Panc1 (cell line): ENCODE results near the gene SFI1. TPM values are rescaled to one million over a fixed set of nuclear protein-coding genes. Genes with fewer than 3 reads are reported as not detected.

Experiments used
- ATAC-seq: fragments of 200-7000 bp; cut with Tn5 transposase; 2 replicates; pipeline ENCODE4 v1.9.1; 2020; ENCODE audit warnings: mild to moderate bottlenecking, moderate library complexity
- BruUV-seq: library from RNA; stranded (reverse); fragments of 400-500 nt; replicated peaks from 2 replicates; lab custom pipeline; 2021; lab: Mats Ljungman, UMichigan
- CTCF ChIA-PET: fragments of 300-600 bp; sonication (Branson Sonifier 250); formaldehyde crosslinking; loops from one replicate; lab custom pipeline; 2022; ENCODE audit warnings: antibody characterized with exemption; lab: Charles Lee
- POLR2A ChIA-PET: fragments of 300-600 bp; sonication (Branson Sonifier 250); formaldehyde crosslinking; loops from one replicate; lab custom pipeline; 2022; ENCODE audit warnings: antibody characterized with exemption; lab: Charles Lee
- DNase-seq: peaks from one replicate; pipeline ENCODE4 v3.0.0-alpha.2; 2010; ENCODE audit warnings: low read depth, low spot score
- H3K27ac ChIP-seq: 2 replicates; pipeline ENCODE4 v1.5.1; 2011; ENCODE audit warnings: mild to moderate bottlenecking, low read length, inconsistent platforms
- H3K27me3 ChIP-seq: fragments of 200-500 bp; sonication (Bioruptor generic); 2 replicates; pipeline ENCODE4 v1.6.0; 2014; ENCODE audit warnings: low read length, inconsistent platforms; ENCODE audit not compliant: control insufficient read depth, insufficient read depth
- H3K36me3 ChIP-seq: fragments of 200-500 bp; sonication (Bioruptor generic); 2 replicates; pipeline ENCODE4 v1.5.1; 2014; ENCODE audit warnings: inconsistent platforms, mild to moderate bottlenecking, low read length, moderate library complexity; ENCODE audit not compliant: control insufficient read depth, insufficient read depth
- H3K4me1 ChIP-seq: 2 replicates; pipeline ENCODE4 v1.5.1; 2011; ENCODE audit warnings: inconsistent platforms, mild to moderate bottlenecking, low read length, moderate library complexity; ENCODE audit not compliant: control insufficient read depth, insufficient read depth
- H3K4me3 ChIP-seq, 2 experiments: 2 replicates each; pipeline ENCODE4 v1.5.1; 2011 to 2012; ENCODE audit warnings: low read depth in 2 of 2, low read length in 2 of 2, mild to moderate bottlenecking in 2 of 2, inconsistent platforms in 1 of 2, moderate library complexity in 1 of 2
- H3K9me3 ChIP-seq: fragments of 200-500 bp; sonication (Bioruptor generic); 2 replicates; pipeline ENCODE4 v1.5.1; 2014; ENCODE audit warnings: low read depth, mild to moderate bottlenecking, inconsistent platforms, low read length, moderate library complexity; ENCODE audit not compliant: control insufficient read depth, insufficient read depth
- POLR2AphosphoS5 ChIP-seq: IDR thresholded peaks from 2 replicates; pipeline ENCODE4 v1.6.1; 2012; ENCODE audit warnings: mild to moderate bottlenecking, low read depth, low read length, moderate library complexity
- SIN3A ChIP-seq: IDR thresholded peaks from 2 replicates; pipeline ENCODE4 v1.6.1; 2012; ENCODE audit warnings: low read depth, mild to moderate bottlenecking, low read length, moderate library complexity, borderline replicate concordance; ENCODE audit not compliant: insufficient read depth
- TCF7L2 ChIP-seq: IDR thresholded peaks from 2 replicates; pipeline ENCODE4 v1.6.1; 2011; ENCODE audit warnings: mild to moderate bottlenecking, low read depth, low read length, inconsistent platforms
- in situ Hi-C: cut with HindIII; loops from 2 replicates; pipeline ENCODE4 v1.10.0; 2016; ENCODE audit warnings: low sequenced_read_pairs, low pct_unique_long_range_greater_than_20kb
- intact Hi-C: fragments of 100-400 bp; cut with micrococcal nuclease; formaldehyde crosslinking; loops from one replicate; pipeline ENCODE4 v1.10.0; 2022; ENCODE audit not compliant: unreplicated experiment
- total RNA-seq: library from RNA; stranded (reverse); gene quantifications from one replicate; pipeline ENCODE4 v1.2.1, GENCODE V29; 2021; ENCODE audit not compliant: unreplicated experiment
- TF ChIP-seq, protein P1 (sequence below): fragments of 450-650 bp; IDR thresholded peaks from 2 replicates; pipeline ENCODE4 v1.5.1; 2017; ENCODE audit warnings: mild to moderate bottlenecking
- TF ChIP-seq, protein P2 (sequence below), 2 experiments: IDR thresholded peaks; 2 replicates each; pipeline ENCODE4 v1.6.1; 2011 to 2012; ENCODE audit warnings: low read depth in 2 of 2, control low read depth in 1 of 2, low read length in 1 of 2, mild to moderate bottlenecking in 1 of 2, moderate library complexity in 1 of 2; ENCODE audit not compliant: insufficient read depth in 1 of 2

The SFI1 gene
- total RNA-seq, 1 experiment from 2014 or later = 29.9 TPM

DNA sequence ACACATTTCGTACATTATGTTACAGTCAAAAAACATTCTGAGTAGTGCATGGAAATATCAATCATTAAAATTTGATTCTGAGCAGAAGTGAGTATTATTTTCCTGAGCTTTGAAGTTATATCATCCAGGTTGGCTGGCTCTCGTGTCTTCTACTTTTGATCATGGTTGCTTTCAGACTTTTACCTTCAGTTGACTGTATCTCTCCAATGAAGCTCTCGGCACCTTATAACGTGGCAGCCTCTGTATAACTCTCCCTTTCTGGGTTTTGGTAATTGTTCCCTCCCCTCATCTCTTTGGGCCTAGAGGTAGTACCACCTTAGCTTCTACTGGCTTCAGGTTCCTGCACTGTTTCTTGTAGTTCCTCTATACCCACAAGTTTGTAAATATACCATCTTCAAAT, 12.2 kb downstream of the SFI1 start:
- no peaks in the 10 kb centered on the region for H3K27me3 ChIP-seq
- TF ChIP-seq, protein P1, sequence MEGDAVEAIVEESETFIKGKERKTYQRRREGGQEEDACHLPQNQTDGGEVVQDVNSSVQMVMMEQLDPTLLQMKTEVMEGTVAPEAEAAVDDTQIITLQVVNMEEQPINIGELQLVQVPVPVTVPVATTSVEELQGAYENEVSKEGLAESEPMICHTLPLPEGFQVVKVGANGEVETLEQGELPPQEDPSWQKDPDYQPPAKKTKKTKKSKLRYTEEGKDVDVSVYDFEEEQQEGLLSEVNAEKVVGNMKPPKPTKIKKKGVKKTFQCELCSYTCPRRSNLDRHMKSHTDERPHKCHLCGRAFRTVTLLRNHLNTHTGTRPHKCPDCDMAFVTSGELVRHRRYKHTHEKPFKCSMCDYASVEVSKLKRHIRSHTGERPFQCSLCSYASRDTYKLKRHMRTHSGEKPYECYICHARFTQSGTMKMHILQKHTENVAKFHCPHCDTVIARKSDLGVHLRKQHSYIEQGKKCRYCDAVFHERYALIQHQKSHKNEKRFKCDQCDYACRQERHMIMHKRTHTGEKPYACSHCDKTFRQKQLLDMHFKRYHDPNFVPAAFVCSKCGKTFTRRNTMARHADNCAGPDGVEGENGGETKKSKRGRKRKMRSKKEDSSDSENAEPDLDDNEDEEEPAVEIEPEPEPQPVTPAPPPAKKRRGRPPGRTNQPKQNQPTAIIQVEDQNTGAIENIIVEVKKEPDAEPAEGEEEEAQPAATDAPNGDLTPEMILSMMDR = no peak
- TF ChIP-seq POLR2AphosphoS5 = no peak
- no peak for TF ChIP-seq SIN3A
- TF ChIP-seq TCF7L2 = no peak
- TF ChIP-seq, protein P2, sequence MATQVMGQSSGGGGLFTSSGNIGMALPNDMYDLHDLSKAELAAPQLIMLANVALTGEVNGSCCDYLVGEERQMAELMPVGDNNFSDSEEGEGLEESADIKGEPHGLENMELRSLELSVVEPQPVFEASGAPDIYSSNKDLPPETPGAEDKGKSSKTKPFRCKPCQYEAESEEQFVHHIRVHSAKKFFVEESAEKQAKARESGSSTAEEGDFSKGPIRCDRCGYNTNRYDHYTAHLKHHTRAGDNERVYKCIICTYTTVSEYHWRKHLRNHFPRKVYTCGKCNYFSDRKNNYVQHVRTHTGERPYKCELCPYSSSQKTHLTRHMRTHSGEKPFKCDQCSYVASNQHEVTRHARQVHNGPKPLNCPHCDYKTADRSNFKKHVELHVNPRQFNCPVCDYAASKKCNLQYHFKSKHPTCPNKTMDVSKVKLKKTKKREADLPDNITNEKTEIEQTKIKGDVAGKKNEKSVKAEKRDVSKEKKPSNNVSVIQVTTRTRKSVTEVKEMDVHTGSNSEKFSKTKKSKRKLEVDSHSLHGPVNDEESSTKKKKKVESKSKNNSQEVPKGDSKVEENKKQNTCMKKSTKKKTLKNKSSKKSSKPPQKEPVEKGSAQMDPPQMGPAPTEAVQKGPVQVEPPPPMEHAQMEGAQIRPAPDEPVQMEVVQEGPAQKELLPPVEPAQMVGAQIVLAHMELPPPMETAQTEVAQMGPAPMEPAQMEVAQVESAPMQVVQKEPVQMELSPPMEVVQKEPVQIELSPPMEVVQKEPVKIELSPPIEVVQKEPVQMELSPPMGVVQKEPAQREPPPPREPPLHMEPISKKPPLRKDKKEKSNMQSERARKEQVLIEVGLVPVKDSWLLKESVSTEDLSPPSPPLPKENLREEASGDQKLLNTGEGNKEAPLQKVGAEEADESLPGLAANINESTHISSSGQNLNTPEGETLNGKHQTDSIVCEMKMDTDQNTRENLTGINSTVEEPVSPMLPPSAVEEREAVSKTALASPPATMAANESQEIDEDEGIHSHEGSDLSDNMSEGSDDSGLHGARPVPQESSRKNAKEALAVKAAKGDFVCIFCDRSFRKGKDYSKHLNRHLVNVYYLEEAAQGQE (IDR thresholded peaks at IDR 0.05; ENCODE audit: insufficient read depth in 1 of 2, low read depth in 2 of 2, low read length in 1 of 2) = no peak
- ATAC-seq = no peak
- ChIA-PET CTCF (no interaction called here), POLR2A (interaction anchor here (0.5 kb wide), 1 partner anchor 17 kb away, joined by 4 read pairs; no protein-coding TSS in a partner anchor)
- intact Hi-C loops (no loop called here), in situ Hi-C loops (no loop called here)
- no peak overlapping the region for H3K4me3 ChIP-seq
- no peaks in the 10 kb centered on the region for H3K4me1 ChIP-seq
- DNase-seq = no peak
- no peaks in the 10 kb centered on the region for H3K9me3 ChIP-seq
- no peak overlapping the region for H3K27ac ChIP-seq
- H3K36me3 ChIP-seq = no peaks in the 10 kb centered on the region
- BruUV-seq = no TSS peak

DNA sequence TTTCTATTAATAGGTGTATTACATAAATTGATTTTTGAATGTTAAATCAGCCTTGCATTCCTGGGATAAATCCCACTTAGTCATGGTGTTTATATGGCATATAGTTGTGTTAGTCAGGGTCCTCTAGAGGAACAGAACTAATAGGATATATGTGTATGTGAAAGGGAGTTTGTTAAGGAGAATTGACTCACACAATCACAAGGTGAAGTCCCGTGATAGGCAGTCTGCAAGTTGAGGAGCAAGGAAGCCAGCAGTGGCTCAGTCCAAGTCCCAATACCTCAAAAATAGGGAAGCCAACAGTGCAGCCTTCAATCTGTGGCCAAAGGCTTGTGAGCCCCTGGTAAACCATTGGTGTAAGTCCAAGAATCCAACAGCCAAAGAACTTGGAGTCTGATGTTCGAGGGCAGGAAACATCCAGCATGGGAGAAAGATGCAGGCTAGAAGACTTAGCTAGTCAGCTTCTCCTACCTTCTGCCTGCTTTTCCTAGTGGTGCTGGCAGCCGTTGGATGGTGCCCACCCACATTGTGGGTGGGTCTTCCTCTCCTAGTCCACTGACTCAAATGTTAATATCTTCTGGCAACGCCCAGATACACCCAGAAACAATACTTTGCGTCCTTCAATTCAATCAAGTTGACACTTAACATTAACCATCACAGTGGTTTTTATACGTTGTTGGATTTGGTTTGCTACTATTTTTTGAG, 12.9 kb downstream of the SFI1 start:
- DNase-seq (no peak), ATAC-seq (no peak)
- H3K27me3 ChIP-seq = no peaks in the 10 kb centered on the region
- no peaks in the 10 kb centered on the region for H3K36me3 ChIP-seq
- ChIA-PET CTCF (no interaction called here), POLR2A (interaction anchor here (0.5 kb wide), 1 partner anchor 16 kb away, joined by 4 read pairs; no protein-coding TSS in a partner anchor)
- no peak overlapping the region for H3K4me3 ChIP-seq
- H3K9me3 ChIP-seq = no peaks in the 10 kb centered on the region
- H3K4me1 ChIP-seq = no peaks in the 10 kb centered on the region
- intact Hi-C loops = no loop called here
- in situ Hi-C loops = no loop called here
- H3K27ac ChIP-seq = no peak overlapping the region
- TF ChIP-seq, protein P1 = no peak
- no peak for TF ChIP-seq SIN3A
- TF ChIP-seq POLR2AphosphoS5 = no peak
- no peak for TF ChIP-seq TCF7L2
- TF ChIP-seq, protein P2 (IDR thresholded peaks at IDR 0.05; ENCODE audit: insufficient read depth in 1 of 2, low read depth in 2 of 2, low read length in 1 of 2) = no peak
- BruUV-seq = TSS peak; percentile 42
